ENCODE measurements around the gene CNTN5.

CNTN5 gene

DNA sequence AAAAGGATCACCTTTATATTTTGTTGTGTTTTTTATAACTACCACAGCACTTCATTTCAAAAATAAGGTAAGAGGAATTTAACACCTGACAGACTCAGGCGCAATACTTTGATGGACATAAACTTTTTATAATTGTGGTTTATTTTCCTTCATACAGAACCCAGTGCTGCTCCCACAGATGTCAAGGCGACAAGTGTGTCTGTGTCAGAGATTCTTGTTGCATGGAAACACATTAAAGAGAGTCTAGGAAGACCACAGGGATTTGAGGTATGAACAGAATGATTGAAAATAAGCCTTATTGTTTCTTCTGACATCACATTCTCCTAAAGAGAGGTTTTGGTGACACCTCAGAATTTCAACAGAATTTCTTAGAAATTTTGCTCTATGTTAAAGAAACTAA, 1287.5 kb downstream of the CNTN5 start:
- DNase-seq (ENCODE audit: insufficient read length, low spot score) (no peak), FAIRE-seq (no peak)
- TF ChIP-seq, protein P1, sequence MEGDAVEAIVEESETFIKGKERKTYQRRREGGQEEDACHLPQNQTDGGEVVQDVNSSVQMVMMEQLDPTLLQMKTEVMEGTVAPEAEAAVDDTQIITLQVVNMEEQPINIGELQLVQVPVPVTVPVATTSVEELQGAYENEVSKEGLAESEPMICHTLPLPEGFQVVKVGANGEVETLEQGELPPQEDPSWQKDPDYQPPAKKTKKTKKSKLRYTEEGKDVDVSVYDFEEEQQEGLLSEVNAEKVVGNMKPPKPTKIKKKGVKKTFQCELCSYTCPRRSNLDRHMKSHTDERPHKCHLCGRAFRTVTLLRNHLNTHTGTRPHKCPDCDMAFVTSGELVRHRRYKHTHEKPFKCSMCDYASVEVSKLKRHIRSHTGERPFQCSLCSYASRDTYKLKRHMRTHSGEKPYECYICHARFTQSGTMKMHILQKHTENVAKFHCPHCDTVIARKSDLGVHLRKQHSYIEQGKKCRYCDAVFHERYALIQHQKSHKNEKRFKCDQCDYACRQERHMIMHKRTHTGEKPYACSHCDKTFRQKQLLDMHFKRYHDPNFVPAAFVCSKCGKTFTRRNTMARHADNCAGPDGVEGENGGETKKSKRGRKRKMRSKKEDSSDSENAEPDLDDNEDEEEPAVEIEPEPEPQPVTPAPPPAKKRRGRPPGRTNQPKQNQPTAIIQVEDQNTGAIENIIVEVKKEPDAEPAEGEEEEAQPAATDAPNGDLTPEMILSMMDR (IDR thresholded peaks at IDR 0.05; ENCODE audit: insufficient read depth, missing control alignments) = no peak

DNA sequence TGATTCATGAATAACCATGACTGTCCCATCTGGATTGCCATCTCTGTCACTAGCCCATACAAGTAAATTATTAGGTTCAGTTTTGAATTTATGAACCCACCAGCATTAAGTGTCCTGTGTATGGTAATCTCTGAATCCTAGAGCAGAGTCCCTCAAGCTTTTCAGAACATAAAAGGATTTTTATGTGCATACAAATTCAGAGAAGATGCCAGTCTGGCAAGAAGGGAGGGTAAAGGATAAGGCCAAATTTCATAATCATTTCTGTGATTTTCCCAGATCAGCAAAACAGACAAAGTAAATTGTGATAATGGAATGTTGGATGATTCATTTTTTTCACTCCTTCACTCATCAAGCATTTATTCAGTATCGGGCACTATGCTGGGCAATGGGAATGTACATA, 1295.2 kb downstream of the CNTN5 start:
- TF ChIP-seq, protein P1 (IDR thresholded peaks at IDR 0.05; ENCODE audit: insufficient read depth, missing control alignments) = no peak
- FAIRE-seq = no peak
- no peak for DNase-seq (ENCODE audit: insufficient read length, low spot score)

DNA sequence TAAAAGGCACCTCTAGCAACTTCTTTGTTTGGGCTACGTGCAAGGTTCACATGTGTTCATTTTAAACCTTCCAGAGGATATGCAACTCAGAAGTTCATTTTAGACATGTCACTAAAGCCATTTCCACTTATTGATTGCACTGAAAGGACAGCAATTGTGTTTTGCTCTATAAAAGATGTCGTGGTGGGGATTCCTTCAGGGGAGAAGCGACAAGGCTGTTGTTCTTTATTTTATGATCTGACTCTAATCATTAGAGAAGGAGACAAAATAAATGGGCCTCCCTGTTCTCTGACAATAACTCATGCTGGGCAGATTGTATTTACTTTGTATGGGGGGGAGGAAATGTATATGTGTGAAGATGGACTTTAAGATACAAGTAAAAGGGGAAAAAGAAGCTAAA, 1296.2 kb downstream of the CNTN5 start:
- TF ChIP-seq, protein P1 (IDR thresholded peaks at IDR 0.05; ENCODE audit: insufficient read depth, missing control alignments) = no peak
- no peak for DNase-seq (ENCODE audit: insufficient read length, low spot score)
- FAIRE-seq = no peak

DNA sequence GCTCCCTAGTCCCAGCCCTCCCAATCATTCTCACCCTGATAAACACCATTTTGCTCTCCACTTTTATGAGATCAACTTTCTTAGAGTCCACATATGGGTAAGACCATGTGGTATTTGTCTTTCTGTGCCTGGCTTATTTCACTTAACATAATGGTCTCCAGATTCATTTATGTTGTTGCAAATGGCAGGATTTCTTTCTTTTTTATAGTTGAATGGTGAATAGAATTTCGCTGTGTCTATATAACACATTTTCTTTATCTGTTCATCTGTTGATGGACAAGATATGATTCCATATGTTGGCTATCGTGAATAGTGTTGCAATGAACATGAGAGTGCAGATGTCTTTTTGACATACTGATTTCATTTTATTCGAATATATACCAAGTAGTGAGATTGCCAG, 1298.9 kb downstream of the CNTN5 start:
- no peak for DNase-seq (ENCODE audit: insufficient read length, low spot score)
- TF ChIP-seq, protein P1 (IDR thresholded peaks at IDR 0.05; ENCODE audit: insufficient read depth, missing control alignments) = no peak

DNA sequence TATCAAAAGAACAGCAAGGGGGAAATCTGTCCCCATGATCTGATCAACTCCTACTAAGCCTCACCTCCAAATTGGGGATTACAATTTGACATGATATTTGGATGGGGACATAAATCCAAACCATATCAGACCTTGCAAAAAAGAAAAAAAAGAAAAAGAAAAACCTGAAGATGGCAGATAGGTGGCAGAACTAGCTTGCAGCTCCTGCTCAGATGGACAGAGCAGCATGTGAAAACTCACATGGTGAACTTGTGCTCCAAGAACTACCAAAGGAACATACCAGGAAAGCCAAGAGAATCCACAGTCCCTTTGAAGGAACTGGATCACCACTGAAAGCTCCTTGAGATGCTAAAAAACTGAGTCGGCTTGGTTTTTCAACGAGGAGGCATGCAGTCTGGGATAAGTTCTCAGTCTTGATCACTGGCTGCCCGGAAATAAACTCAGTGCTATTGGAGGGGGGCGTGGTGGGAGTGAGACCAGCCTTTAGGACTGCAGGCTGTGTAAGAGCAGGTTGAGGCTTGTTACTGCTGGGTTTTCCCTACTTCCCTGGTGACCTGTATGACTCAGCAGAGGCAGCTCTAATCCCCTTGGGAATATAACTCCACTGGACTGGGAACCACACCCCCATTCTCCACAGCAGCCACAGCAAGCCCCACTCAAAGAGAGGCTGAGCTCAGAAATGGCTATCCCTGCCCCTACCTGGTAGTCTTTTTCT, 1308.0 kb downstream of the CNTN5 start:
- DNase-seq (ENCODE audit: insufficient read length, low spot score) (no peak), FAIRE-seq (no peak)
- TF ChIP-seq, protein P1 (IDR thresholded peaks at IDR 0.05; ENCODE audit: insufficient read depth, missing control alignments) = no peak

More for the DNA sequence above, 1298.9 kb downstream of the CNTN5 start:
- FAIRE-seq = no peak

DNA sequence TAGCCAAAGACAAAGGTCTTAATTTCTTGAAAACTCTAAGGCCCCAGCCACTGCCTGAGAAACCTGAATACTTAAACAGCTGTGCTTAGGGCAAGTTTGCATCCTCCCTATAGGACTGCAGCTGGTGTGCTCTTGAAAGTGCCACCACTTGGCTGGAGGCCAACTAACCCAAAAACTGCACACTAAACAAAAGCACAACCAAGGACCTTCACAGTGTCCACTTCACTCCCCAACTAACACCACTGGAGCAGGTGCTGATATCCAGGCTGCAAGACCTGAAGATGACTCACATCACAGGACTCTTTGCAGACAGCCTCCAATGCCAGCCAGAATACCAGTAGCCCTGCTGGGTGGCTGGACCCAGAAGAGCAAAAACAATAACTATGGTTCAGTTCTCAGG, 1308.6 kb downstream of the CNTN5 start:
- no peak for DNase-seq (ENCODE audit: insufficient read length, low spot score)
- TF ChIP-seq, protein P1 (IDR thresholded peaks at IDR 0.05; ENCODE audit: insufficient read depth, missing control alignments) = no peak

DNA sequence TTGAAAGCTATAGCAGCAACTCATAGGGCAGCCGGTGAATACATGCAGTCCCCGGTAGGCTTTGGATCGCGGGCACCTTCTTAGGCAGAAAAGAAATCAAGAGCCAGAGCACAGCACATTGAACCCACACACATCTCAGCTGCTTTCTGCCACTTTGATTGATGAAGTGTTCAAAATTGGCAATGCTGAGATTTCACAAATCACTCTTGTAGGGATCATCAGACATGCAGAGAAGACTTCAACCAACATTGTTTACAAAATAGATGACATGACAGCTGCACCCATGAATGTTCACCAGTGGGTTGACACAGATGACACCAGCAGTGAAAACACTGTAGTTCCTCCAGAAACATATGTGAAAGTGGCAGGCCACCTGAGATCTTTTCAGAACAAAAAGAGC, 1316.1 kb downstream of the CNTN5 start:
- no peak for DNase-seq (ENCODE audit: insufficient read length, low spot score)
- TF ChIP-seq, protein P1 (IDR thresholded peaks at IDR 0.05; ENCODE audit: insufficient read depth, missing control alignments) = no peak
- no peak for FAIRE-seq

More for the DNA sequence above, 1308.6 kb downstream of the CNTN5 start:
- FAIRE-seq = no peak
